ENCODE data around the gene ZNRD2. TPM values are rescaled to one million over a fixed set of nuclear protein-coding genes. Genes with fewer than 3 reads are reported as not detected.

Gene ZNRD2
- total RNA-seq, 4 donors from 2014 or later, result 28.2 to 79.1 (median 41.3) TPM

DNA sequence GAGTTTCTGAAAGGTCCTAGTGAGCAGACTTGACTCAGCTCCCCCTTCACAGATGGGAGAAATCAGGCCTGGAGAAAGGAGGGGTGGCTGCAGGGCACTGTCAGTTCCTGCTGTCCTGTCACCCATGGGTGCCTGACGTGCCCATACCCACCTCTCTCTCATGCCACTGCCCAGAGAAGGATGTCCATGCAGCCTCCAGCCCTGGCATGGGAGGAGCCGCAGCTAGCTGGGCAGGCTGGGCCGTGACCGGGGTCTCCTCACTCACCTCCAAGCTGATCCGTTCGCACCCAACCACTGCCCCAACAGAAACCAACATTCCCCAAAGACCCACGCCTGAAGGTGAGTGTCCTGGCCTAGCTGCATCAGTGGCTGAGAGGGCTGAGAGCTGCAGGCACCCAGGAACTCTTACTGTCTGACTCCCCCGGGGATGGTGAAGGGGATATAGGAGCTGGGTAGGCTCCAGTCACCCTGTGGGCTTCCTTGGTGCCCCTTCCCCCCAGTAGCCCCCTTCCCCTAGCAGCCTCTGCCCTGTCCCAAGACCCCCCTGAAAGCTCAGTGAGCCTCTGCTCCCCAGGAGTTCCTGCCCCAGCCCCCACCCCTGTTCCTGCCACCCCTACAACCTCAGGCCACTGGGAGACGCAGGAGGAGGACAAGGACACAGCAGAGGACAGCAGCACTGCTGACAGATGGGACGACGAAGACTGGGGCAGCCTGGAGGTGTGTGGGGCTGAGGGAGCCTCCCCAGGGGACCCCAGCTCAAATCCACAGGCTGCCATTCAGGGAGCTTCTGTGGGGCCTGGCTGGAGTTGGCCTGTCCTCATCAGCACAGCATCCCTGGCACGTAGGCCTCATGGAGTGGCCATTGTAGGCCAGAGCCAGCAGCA is 33.6 kb upstream of the ZNRD2 start:
- H3K27ac ChIP-seq, result no peak overlapping the region
- 92 to 96% methylated on average over 7 to 9 of the region's 12 CpGs for WGBS, 2 donors
- DNase-seq, result no peak
- TF ChIP-seq POLR2A (IDR thresholded peaks at IDR 0.05), result no peak
- TF ChIP-seq, protein P1, sequence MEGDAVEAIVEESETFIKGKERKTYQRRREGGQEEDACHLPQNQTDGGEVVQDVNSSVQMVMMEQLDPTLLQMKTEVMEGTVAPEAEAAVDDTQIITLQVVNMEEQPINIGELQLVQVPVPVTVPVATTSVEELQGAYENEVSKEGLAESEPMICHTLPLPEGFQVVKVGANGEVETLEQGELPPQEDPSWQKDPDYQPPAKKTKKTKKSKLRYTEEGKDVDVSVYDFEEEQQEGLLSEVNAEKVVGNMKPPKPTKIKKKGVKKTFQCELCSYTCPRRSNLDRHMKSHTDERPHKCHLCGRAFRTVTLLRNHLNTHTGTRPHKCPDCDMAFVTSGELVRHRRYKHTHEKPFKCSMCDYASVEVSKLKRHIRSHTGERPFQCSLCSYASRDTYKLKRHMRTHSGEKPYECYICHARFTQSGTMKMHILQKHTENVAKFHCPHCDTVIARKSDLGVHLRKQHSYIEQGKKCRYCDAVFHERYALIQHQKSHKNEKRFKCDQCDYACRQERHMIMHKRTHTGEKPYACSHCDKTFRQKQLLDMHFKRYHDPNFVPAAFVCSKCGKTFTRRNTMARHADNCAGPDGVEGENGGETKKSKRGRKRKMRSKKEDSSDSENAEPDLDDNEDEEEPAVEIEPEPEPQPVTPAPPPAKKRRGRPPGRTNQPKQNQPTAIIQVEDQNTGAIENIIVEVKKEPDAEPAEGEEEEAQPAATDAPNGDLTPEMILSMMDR (IDR thresholded peaks at IDR 0.05), result no peak
- intact Hi-C loops (cut with DNase I), result no loop called here
- H3K4me3 ChIP-seq (replicated peaks in 1 of 3), result no peak overlapping the region
- H3K9me3 ChIP-seq, result no peaks in the 10 kb centered on the region
- peaks cover 29 to 46% of the 10 kb centered on the region in 2 donors for H3K36me3 ChIP-seq
- no peaks in the 10 kb centered on the region for H3K27me3 ChIP-seq
- peaks cover 15% of the 10 kb centered on the region in 2 donors for H3K4me1 ChIP-seq

DNA sequence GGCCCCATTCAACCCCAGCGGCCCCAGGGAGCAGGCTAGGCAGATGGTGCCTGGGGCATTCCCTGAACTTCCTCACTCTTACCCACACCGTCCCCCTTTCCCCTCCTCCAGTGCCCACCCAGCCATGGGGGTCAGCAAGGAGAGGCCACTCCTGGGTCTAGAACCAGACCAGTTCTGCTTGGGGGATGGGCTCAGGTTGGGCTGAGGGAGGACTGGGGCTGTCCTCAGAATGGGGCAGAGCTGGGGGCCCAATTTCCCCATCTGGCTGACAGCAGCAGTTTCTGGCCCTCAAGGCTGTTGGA is 33.0 kb upstream of the ZNRD2 start:
- H3K9me3 ChIP-seq, result no peaks in the 10 kb centered on the region
- DNase-seq, result no peak
- TF ChIP-seq POLR2A (IDR thresholded peaks at IDR 0.05), result no peak
- TF ChIP-seq, protein P1 (IDR thresholded peaks at IDR 0.05), result no peak
- intact Hi-C loops (cut with DNase I), result no loop called here
- peaks cover 23 to 42% of the 10 kb centered on the region in 2 donors for H3K36me3 ChIP-seq
- H3K4me3 ChIP-seq (replicated peaks in 1 of 3), result no peak overlapping the region
- no peaks in the 10 kb centered on the region for H3K27me3 ChIP-seq
- WGBS, 2 donors, result 95 to 100% methylated on average over 2 of the region's 2 CpGs
- no peak overlapping the region for H3K27ac ChIP-seq
- peaks cover 18 to 20% of the 10 kb centered on the region in 2 donors for H3K4me1 ChIP-seq

DNA sequence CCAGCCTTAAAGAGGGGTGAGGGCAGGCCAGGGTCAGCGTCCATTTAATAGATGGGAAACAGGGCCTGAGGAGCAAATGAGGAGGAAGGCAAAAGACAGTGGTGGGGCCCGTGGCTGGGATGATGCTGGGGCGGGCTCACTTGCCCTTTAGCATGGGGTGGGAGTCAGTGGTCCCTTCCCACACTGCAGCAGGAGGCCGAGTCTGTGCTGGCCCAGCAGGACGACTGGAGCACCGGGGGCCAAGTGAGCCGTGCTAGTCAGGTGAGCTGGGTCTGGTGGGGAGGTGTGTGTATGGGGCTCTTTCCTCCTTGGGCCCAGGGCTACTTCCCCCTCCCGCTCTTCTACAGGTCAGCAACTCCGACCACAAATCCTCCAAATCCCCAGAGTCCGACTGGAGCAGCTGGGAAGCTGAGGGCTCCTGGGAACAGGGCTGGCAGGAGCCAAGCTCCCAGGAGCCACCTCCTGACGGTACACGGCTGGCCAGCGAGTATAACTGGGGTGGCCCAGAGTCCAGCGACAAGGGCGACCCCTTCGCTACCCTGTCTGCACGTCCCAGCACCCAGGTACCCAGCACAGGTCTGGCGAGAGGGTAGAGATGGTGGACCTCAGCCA is 32.6 kb upstream of the ZNRD2 start:
- DNase-seq, result no peak
- WGBS, 2 donors, result 87 to 96% methylated on average over 9 to 14 of the region's 18 CpGs
- Histone ChIP-seq H3K36me3 (peaks cover 18 to 37% of the 10 kb centered on the region in 2 donors), H3K27me3 (no peaks in the 10 kb centered on the region), H3K27ac (no peak overlapping the region), H3K9me3 (no peaks in the 10 kb centered on the region), H3K4me3 (replicated peaks in 1 of 3) (no peak overlapping the region), H3K4me1 (peaks cover 18 to 20% of the 10 kb centered on the region in 2 donors)
- intact Hi-C loops (cut with DNase I), result no loop called here
- TF ChIP-seq POLR2A (IDR thresholded peaks at IDR 0.05), result no peak
- TF ChIP-seq, protein P1 (IDR thresholded peaks at IDR 0.05), result no peak

DNA sequence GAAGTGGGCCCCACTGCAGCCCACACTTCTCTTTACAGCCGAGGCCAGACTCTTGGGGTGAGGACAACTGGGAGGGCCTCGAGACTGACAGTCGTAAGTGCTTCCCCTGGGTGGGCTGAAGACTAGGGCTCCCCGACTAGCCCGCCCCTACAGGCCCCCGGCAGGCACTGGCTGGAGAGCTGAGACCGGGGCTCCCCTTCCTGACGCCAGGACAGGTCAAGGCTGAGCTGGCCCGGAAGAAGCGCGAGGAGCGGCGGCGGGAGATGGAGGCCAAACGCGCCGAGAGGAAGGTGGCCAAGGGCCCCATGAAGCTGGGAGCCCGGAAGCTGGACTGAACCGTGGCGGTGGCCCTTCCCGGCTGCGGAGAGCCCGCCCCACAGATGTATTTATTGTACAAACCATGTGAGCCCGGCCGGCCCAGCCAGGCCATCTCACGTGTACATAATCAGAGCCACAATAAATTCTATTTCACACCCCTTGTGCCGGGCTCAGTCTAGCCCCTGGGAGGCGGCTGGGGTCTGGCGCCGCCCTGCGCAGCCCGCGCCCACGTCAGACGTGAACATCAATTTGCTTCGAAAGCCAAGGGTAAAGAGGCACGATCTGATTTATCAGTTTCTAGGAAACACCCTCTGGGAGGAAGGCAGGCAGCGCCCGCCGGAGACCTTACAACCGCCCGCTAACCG is 31.9 kb upstream of the ZNRD2 start:
- WGBS, 2 donors, result 92 to 94% methylated on average over 36 to 38 of the region's 43 CpGs
- intact Hi-C loops (cut with DNase I), result no loop called here
- H3K27me3 ChIP-seq, result no peaks in the 10 kb centered on the region
- H3K4me1 ChIP-seq, result peaks cover 18 to 20% of the 10 kb centered on the region in 2 donors
- no peak for DNase-seq
- TF ChIP-seq, protein P1 (IDR thresholded peaks at IDR 0.05), result no peak
- no peak for TF ChIP-seq POLR2A (IDR thresholded peaks at IDR 0.05)
- no peak overlapping the region for H3K4me3 ChIP-seq (replicated peaks in 1 of 3)
- no peaks in the 10 kb centered on the region for H3K9me3 ChIP-seq
- no peak overlapping the region for H3K27ac ChIP-seq
- H3K36me3 ChIP-seq, result peaks cover 13 to 30% of the 10 kb centered on the region in 2 donors
